Measurements from ENCODE around the gene HCLS1.
"Not testable (repeated sequence)": the region's sequence is repeated elsewhere in the genome, so short reads cannot be mapped to it uniquely, and the experiment has no call there.

HCLS1 gene

GRCh38 chr3:121654493-121655385 is 6.0 kb downstream of the HCLS1 start:
- DNase-seq: peak; percentile 75

- no peak for DNase-seq
These were observed 9.0 kb downstream of the HCLS1 start for GRCh38 chr3:121651684-121652083.

GRCh38 chr3:121649645-121650044 is 11.1 kb downstream of the HCLS1 start:
- DNase-seq: peak; percentile 37

GRCh38 chr3:121648219-121648958 is 12.3 kb downstream of the HCLS1 start:
- no peak for DNase-seq

- DNase-seq: no peak
These were observed 15.6 kb downstream of the HCLS1 start for GRCh38 chr3:121645054-121645453.

- DNase-seq: no peak
These were observed 17.9 kb downstream of the HCLS1 start for GRCh38 chr3:121642601-121643314.

GRCh38 chr3:121641127-121641526 is 19.6 kb downstream of the HCLS1 start:
- DNase-seq: no peak

- no peak for DNase-seq
These were observed 22.8 kb downstream of the HCLS1 start for GRCh38 chr3:121637922-121638321.

GRCh38 chr3:121630355-121630754 is 30.3 kb downstream of the HCLS1 start:
- DNase-seq: no peak

- DNase-seq: no peak
These were observed 31.1 kb downstream of the HCLS1 start for GRCh38 chr3:121629601-121630000.

- DNase-seq: no peak
These were observed 33.1 kb downstream of the HCLS1 start for GRCh38 chr3:121627622-121628021.

- DNase-seq: no peak
These were observed 33.5 kb downstream of the HCLS1 start for GRCh38 chr3:121627211-121627610.

- no peak for DNase-seq
These were observed 34.2 kb downstream of the HCLS1 start for GRCh38 chr3:121626495-121626894.

- DNase-seq: no peak
These were observed 36.4 kb downstream of the HCLS1 start for GRCh38 chr3:121624147-121624899.

- no peak for DNase-seq
These were observed 39.2 kb downstream of the HCLS1 start for GRCh38 chr3:121621491-121621890.

- DNase-seq: no peak
These were observed 41.0 kb downstream of the HCLS1 start for GRCh38 chr3:121619691-121620090.

GRCh38 chr3:121606106-121606505 is 54.6 kb downstream of the HCLS1 start:
- no peak for DNase-seq

- DNase-seq: no peak
These were observed 55.9 kb downstream of the HCLS1 start for GRCh38 chr3:121604759-121605158.

- DNase-seq: no peak
These were observed 59.4 kb downstream of the HCLS1 start for GRCh38 chr3:121601212-121601812.

- not testable (repeated sequence) for DNase-seq
These were observed 60.8 kb downstream of the HCLS1 start for GRCh38 chr3:121599900-121600299.

- DNase-seq: no peak
These were observed 62.1 kb downstream of the HCLS1 start for GRCh38 chr3:121598564-121598963.

GRCh38 chr3:121595765-121596406 is 64.8 kb downstream of the HCLS1 start:
- DNase-seq: no peak

Data from activated CD4-positive, alpha-beta T cell treated with anti-CD3 and anti-CD28 coated beads, Interleukin-10, Interleukin-2, amounts not matched to agents 100 ng/mL and 50 ng/mL, durations not matched to agents 16 hours and 8 hours (primary cell).